SK-N-SH (cell line): ENCODE measurements around the gene PARD3B.

ENCODE experiments used
- POLR2AphosphoS5 ChIP-seq: IDR thresholded peaks from 2 replicates; pipeline ENCODE4 v1.6.1; 2012; ENCODE audit warnings: low read depth, low read length
- REST ChIP-seq: IDR thresholded peaks from 2 replicates; pipeline ENCODE4 v1.6.1; 2012; ENCODE audit warnings: mild to moderate bottlenecking, low read depth, low read length, moderate library complexity

- TF ChIP-seq REST (no peak), POLR2AphosphoS5 (no peak)
Measured at GRCh38 chr2:205637779-205638503, 1092.7 kb downstream of the PARD3B start.
